ENCODE measurements around the gene TMEM8B.

TMEM8B gene

DNA sequence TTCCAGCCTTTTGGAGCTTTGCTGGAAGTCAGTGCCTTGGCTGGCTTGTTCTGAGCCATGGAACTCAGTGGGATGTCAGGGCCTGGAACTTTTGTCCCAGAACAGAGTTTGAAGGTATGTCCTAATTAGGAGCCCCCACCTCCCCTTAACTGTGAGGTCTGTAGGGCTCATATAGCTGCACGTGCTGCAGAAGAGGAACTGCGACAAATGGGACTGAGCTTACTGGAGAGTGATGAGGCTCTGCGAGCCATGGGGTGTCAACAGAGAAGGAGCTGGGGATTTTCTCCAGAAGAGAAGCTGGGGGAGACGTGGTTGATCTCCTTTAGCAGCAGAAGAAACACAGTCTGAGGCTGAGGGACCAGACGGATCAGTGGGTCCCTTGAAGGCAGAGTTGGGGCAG lies 10.9 kb downstream of the TMEM8B start:
- H3F3A ChIP-seq (ENCODE audit: low read depth), result no peaks in the 10 kb centered on the region
- H3K9ac ChIP-seq (ENCODE audit: low read depth, low read length, poor library complexity, severe bottlenecking), result no peak overlapping the region
- no peak overlapping the region for H3K4me2 ChIP-seq (ENCODE audit: low read depth, low read length, poor library complexity, severe bottlenecking)

DNA sequence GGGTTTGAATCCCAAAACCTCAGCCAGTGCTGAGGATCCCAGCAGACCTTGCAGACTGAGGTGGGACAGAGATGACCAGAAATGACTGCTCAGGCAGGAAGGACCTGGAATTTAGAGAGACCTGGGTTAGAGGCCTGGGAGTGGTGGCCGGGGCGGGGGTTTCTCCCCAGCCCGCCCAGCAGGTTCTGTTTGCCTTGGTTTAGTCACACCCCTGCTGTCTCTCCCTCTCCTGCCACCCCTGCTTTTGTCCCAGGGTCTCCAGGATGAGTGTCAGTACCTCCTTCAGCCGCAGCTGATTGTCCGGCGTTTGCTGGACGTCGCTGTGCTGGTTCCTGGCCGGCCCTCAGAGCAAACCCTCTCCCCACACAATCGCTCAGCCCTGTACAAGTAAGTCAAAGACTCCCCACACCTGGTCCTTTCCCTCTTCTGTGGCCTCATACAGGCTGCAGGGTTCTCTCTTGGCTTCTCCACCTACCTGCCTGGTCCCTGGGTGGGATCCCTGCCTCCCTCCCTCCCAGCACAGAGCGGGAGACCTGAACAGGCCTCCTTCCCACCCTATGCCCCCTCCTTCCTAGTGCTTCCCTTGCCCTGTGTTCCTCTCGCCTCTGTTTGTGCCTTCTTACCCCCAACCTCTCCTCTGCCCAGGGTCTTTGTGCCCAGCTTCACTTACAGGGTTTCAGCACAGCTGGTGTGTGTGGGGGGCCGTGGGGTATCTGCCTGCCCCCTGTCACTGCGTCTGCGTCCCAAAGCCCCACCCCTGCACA lies 12.0 kb downstream of the TMEM8B start:
- no peaks in the 10 kb centered on the region for H3K79me2 ChIP-seq (ENCODE audit: insufficient read depth, low read length)
- H3K4me1 ChIP-seq (ENCODE audit: insufficient read depth, low read length, poor library complexity, severe bottlenecking), result peaks cover 4% of the 10 kb centered on the region
- no peak overlapping the region for H3K4me2 ChIP-seq (ENCODE audit: low read depth, low read length, poor library complexity, severe bottlenecking)
- H3K4me3 ChIP-seq (ENCODE audit: low read length, poor library complexity, severe bottlenecking), result no peak overlapping the region
- TF ChIP-seq, protein P1, sequence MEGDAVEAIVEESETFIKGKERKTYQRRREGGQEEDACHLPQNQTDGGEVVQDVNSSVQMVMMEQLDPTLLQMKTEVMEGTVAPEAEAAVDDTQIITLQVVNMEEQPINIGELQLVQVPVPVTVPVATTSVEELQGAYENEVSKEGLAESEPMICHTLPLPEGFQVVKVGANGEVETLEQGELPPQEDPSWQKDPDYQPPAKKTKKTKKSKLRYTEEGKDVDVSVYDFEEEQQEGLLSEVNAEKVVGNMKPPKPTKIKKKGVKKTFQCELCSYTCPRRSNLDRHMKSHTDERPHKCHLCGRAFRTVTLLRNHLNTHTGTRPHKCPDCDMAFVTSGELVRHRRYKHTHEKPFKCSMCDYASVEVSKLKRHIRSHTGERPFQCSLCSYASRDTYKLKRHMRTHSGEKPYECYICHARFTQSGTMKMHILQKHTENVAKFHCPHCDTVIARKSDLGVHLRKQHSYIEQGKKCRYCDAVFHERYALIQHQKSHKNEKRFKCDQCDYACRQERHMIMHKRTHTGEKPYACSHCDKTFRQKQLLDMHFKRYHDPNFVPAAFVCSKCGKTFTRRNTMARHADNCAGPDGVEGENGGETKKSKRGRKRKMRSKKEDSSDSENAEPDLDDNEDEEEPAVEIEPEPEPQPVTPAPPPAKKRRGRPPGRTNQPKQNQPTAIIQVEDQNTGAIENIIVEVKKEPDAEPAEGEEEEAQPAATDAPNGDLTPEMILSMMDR (conservative IDR thresholded peaks at IDR 0.05; ENCODE audit: low read length), result no peak
- no peaks in the 10 kb centered on the region for H3K27me3 ChIP-seq (ENCODE audit: insufficient read depth, low read length, poor library complexity, severe bottlenecking)
- no peaks in the 10 kb centered on the region for H3K9me3 ChIP-seq (ENCODE audit: insufficient read depth, low read depth, low read length)
- H3F3A ChIP-seq (ENCODE audit: low read depth), result no peaks in the 10 kb centered on the region
- H3K9me2 ChIP-seq (replicated peaks; ENCODE audit: low read depth, low read length), result no peaks in the 10 kb centered on the region
- no peak overlapping the region for H3K9ac ChIP-seq (ENCODE audit: low read depth, low read length, poor library complexity, severe bottlenecking)
- H2AFZ ChIP-seq (ENCODE audit: low read length), result no peak overlapping the region
- H3K36me3 ChIP-seq (ENCODE audit: insufficient read depth, low read length), result no peaks in the 10 kb centered on the region
- no peaks in the 10 kb centered on the region for H4K20me1 ChIP-seq (ENCODE audit: insufficient read depth, low read length, poor library complexity, severe bottlenecking)

More for the DNA sequence above, 10.9 kb downstream of the TMEM8B start:
- H3K27me3 ChIP-seq (ENCODE audit: insufficient read depth, low read length, poor library complexity, severe bottlenecking), result no peaks in the 10 kb centered on the region
- H2AFZ ChIP-seq (ENCODE audit: low read length), result no peak overlapping the region
- H3K9me2 ChIP-seq (replicated peaks; ENCODE audit: low read depth, low read length), result no peaks in the 10 kb centered on the region
- no peak overlapping the region for H3K4me3 ChIP-seq (ENCODE audit: low read length, poor library complexity, severe bottlenecking)
- H3K36me3 ChIP-seq (ENCODE audit: insufficient read depth, low read length), result no peaks in the 10 kb centered on the region
- H3K9me3 ChIP-seq (ENCODE audit: insufficient read depth, low read depth, low read length), result no peaks in the 10 kb centered on the region
- peaks cover 7% of the 10 kb centered on the region for H3K4me1 ChIP-seq (ENCODE audit: insufficient read depth, low read length, poor library complexity, severe bottlenecking)
- no peaks in the 10 kb centered on the region for H3K79me2 ChIP-seq (ENCODE audit: insufficient read depth, low read length)
- TF ChIP-seq EZH2phosphoT487 (IDR thresholded peaks at IDR 0.05; ENCODE audit: borderline replicate concordance), result no peak
- TF ChIP-seq, protein P1 (conservative IDR thresholded peaks at IDR 0.05; ENCODE audit: low read length), result no peak
- no peaks in the 10 kb centered on the region for H4K20me1 ChIP-seq (ENCODE audit: insufficient read depth, low read length, poor library complexity, severe bottlenecking)

DNA sequence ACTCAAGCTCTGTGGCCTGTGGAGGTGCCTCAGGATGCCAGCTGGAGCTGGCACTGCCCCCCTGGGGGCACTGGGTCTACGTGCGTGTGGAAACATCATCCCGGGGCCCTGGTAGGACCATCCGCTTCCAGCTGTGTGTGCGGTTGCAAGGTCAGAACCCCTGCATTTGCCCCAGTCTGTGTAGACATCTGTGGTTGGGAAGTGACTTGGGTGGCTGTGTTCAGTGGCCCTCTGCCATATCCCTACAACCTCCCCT lies 12.5 kb downstream of the TMEM8B start:
- Histone ChIP-seq H3K4me3 (ENCODE audit: low read length, poor library complexity, severe bottlenecking) (no peak overlapping the region), H2AFZ (ENCODE audit: low read length) (no peak overlapping the region), H3F3A (ENCODE audit: low read depth) (no peaks in the 10 kb centered on the region), H4K20me1 (ENCODE audit: insufficient read depth, low read length, poor library complexity, severe bottlenecking) (no peaks in the 10 kb centered on the region), H3K4me2 (ENCODE audit: low read depth, low read length, poor library complexity, severe bottlenecking) (no peak overlapping the region), H3K4me1 (ENCODE audit: insufficient read depth, low read length, poor library complexity, severe bottlenecking) (peaks cover 4% of the 10 kb centered on the region), H3K27me3 (ENCODE audit: insufficient read depth, low read length, poor library complexity, severe bottlenecking) (no peaks in the 10 kb centered on the region), H3K9me2 (replicated peaks; ENCODE audit: low read depth, low read length) (no peaks in the 10 kb centered on the region), H3K36me3 (ENCODE audit: insufficient read depth, low read length) (no peaks in the 10 kb centered on the region), H3K9me3 (ENCODE audit: insufficient read depth, low read depth, low read length) (no peaks in the 10 kb centered on the region), H3K9ac (ENCODE audit: low read depth, low read length, poor library complexity, severe bottlenecking) (no peak overlapping the region), H3K79me2 (ENCODE audit: insufficient read depth, low read length) (no peaks in the 10 kb centered on the region)
- TF ChIP-seq, protein P1 (conservative IDR thresholded peaks at IDR 0.05; ENCODE audit: low read length), result no peak
- TF ChIP-seq EZH2phosphoT487 (IDR thresholded peaks at IDR 0.05; ENCODE audit: borderline replicate concordance), result no peak

Data from Loucy (cell line).